Colonic mucosa (tissue), 4 donors: ENCODE data around the gene MCF2L. TPM values are rescaled to one million over a fixed set of nuclear protein-coding genes. Genes with fewer than 3 reads are reported as not detected.

Source experiments
- DNase-seq: peaks from one replicate; pipeline ENCODE4 v3.0.0-alpha.2; 2020
- H3K27ac ChIP-seq: fragments of 200-600 bp; one replicate; pipeline ENCODE4 v1.8.0; 2021
- H3K27me3 ChIP-seq: fragments of 200-600 bp; one replicate; pipeline ENCODE4 v1.8.0; 2021
- H3K36me3 ChIP-seq: fragments of 200-600 bp; one replicate; pipeline ENCODE4 v1.8.0; 2021
- H3K4me1 ChIP-seq: fragments of 200-600 bp; one replicate; pipeline ENCODE4 v1.8.0; 2021; ENCODE audit warnings: mild to moderate bottlenecking
- H3K4me3 ChIP-seq: fragments of 200-600 bp; one replicate; pipeline ENCODE4 v1.8.0; 2021
- H3K9ac ChIP-seq, 2 donors: one replicate each; pipeline ENCODE4 v1.7.0; 2013; ENCODE audit warnings: control low read depth in 2 of 2, low read depth in 2 of 2, low read length in 2 of 2
- H3K9me3 ChIP-seq: fragments of 200-600 bp; one replicate; pipeline ENCODE4 v1.8.0; 2021
- CTCF ChIP-seq: fragments of 200-600 bp; IDR thresholded peaks from one replicate; pipeline ENCODE4 v1.8.0; 2022; ENCODE audit warnings: antibody characterized with exemption, mild to moderate bottlenecking
- intact Hi-C: fragments of 100-400 bp; cut with DNase I; formaldehyde crosslinking; loops from one replicate; pipeline ENCODE4 v1.14.1; 2022
- total RNA-seq, 2 donors: library from RNA; stranded (reverse); fragmentation: NEBNext Ultra II Directional in 1 of 2; extraction: Animal tissue kit (Norgen Biotek cat#: 25700) in 1 of 2; gene quantifications; one replicate each; pipeline ENCODE4 v1.2.1, GENCODE V29; 2021
- donor health status: healthy.
- donor health status: DM: no; HTN: no; CAD: no.
- donor health status: DM: no; HTN: no; CAD: no.

MCF2L gene
- total RNA-seq, 2 donors from 2014 or later: 45.0 to 88.3 TPM

- Histone ChIP-seq H3K4me1 (no peaks in the 10 kb centered on the region), H3K27ac (no peak overlapping the region), H3K9me3 (no peaks in the 10 kb centered on the region), H3K36me3 (no peaks in the 10 kb centered on the region), H3K4me3 (no peak overlapping the region), H3K9ac (no peak overlapping the region), H3K27me3 (no peaks in the 10 kb centered on the region)
- intact Hi-C loops: no loop called here
- DNase-seq: no peak
- TF ChIP-seq CTCF: no peak
Observed at GRCh38 chr13:113125506-113126264, 156.7 kb downstream of the MCF2L start.

GRCh38 chr13:113126265-113127150, 157.5 kb downstream of the MCF2L start:
- intact Hi-C loops: no loop called here
- Histone ChIP-seq H3K4me1 (no peaks in the 10 kb centered on the region), H3K27ac (no peak overlapping the region), H3K4me3 (no peak overlapping the region), H3K27me3 (no peaks in the 10 kb centered on the region), H3K9ac (no peak overlapping the region), H3K9me3 (no peaks in the 10 kb centered on the region), H3K36me3 (no peaks in the 10 kb centered on the region)
- TF ChIP-seq CTCF: no peak
- DNase-seq: no peak

GRCh38 chr13:113129480-113129879, 160.5 kb downstream of the MCF2L start:
- TF ChIP-seq CTCF: no peak
- H3K27ac ChIP-seq: no peak overlapping the region
- no peaks in the 10 kb centered on the region for H3K36me3 ChIP-seq
- H3K27me3 ChIP-seq: no peaks in the 10 kb centered on the region
- no peak for DNase-seq
- intact Hi-C loops: no loop called here
- H3K4me1 ChIP-seq: no peaks in the 10 kb centered on the region
- no peaks in the 10 kb centered on the region for H3K9me3 ChIP-seq
- no peak overlapping the region for H3K4me3 ChIP-seq
- no peak overlapping the region for H3K9ac ChIP-seq

- no peaks in the 10 kb centered on the region for H3K4me1 ChIP-seq
- intact Hi-C loops: no loop called here
- H3K4me3 ChIP-seq: no peak overlapping the region
- H3K9me3 ChIP-seq: no peaks in the 10 kb centered on the region
- no peak for DNase-seq
- no peaks in the 10 kb centered on the region for H3K27me3 ChIP-seq
- TF ChIP-seq CTCF: no peak
- H3K27ac ChIP-seq: no peak overlapping the region
- no peak overlapping the region for H3K9ac ChIP-seq
- no peaks in the 10 kb centered on the region for H3K36me3 ChIP-seq
Observed at GRCh38 chr13:113129921-113130750, 161.1 kb downstream of the MCF2L start.

GRCh38 chr13:113135281-113135760, 166.3 kb downstream of the MCF2L start:
- Histone ChIP-seq H3K36me3 (no peaks in the 10 kb centered on the region), H3K27ac (no peak overlapping the region), H3K4me1 (no peaks in the 10 kb centered on the region), H3K9ac (no peak overlapping the region), H3K9me3 (no peaks in the 10 kb centered on the region), H3K4me3 (no peak overlapping the region), H3K27me3 (no peaks in the 10 kb centered on the region)
- no peak for DNase-seq
- TF ChIP-seq CTCF: no peak
- intact Hi-C loops: no loop called here
